Measurements from ENCODE around the gene CDC42. TPM values are rescaled to one million over a fixed set of nuclear protein-coding genes. Genes with fewer than 3 reads are reported as not detected.
A peak's percentile ranks its signal among the peaks of the same experiment; 100 is the strongest.

CDC42 gene
- total and polyA plus RNA-seq, 2 experiments from 2014 or later: 119 to 184 TPM

- TF ChIP-seq, protein P1, sequence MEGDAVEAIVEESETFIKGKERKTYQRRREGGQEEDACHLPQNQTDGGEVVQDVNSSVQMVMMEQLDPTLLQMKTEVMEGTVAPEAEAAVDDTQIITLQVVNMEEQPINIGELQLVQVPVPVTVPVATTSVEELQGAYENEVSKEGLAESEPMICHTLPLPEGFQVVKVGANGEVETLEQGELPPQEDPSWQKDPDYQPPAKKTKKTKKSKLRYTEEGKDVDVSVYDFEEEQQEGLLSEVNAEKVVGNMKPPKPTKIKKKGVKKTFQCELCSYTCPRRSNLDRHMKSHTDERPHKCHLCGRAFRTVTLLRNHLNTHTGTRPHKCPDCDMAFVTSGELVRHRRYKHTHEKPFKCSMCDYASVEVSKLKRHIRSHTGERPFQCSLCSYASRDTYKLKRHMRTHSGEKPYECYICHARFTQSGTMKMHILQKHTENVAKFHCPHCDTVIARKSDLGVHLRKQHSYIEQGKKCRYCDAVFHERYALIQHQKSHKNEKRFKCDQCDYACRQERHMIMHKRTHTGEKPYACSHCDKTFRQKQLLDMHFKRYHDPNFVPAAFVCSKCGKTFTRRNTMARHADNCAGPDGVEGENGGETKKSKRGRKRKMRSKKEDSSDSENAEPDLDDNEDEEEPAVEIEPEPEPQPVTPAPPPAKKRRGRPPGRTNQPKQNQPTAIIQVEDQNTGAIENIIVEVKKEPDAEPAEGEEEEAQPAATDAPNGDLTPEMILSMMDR (conservative IDR thresholded peaks at IDR 0.05; ENCODE audit: low read depth in 2 of 2): no peak
- TF ChIP-seq NANOG (IDR thresholded peaks at IDR 0.05; ENCODE audit: borderline replicate concordance) (no peak), POLR2AphosphoS5 (IDR thresholded peaks at IDR 0.05; ENCODE audit: low read depth) (no peak), STAT1 (IDR thresholded peaks at IDR 0.05; ENCODE audit: unreplicated experiment) (no peak), ZNF331 (CRISPR knock-in tag; IDR thresholded peaks at IDR 0.05; ENCODE audit: low read depth) (no peak), ZNF114 (CRISPR knock-in tag; IDR thresholded peaks at IDR 0.05) (no peak), JUNB (IDR thresholded peaks at IDR 0.05; ENCODE audit: unreplicated experiment) (no peak), CREB1 (CRISPR knock-in tag; IDR thresholded peaks at IDR 0.05; ENCODE audit: low read depth) (no peak), EZH2 (IDR thresholded peaks at IDR 0.05; ENCODE audit: low read depth, unreplicated experiment) (no peak)
- TF ChIP-seq, protein P2, sequence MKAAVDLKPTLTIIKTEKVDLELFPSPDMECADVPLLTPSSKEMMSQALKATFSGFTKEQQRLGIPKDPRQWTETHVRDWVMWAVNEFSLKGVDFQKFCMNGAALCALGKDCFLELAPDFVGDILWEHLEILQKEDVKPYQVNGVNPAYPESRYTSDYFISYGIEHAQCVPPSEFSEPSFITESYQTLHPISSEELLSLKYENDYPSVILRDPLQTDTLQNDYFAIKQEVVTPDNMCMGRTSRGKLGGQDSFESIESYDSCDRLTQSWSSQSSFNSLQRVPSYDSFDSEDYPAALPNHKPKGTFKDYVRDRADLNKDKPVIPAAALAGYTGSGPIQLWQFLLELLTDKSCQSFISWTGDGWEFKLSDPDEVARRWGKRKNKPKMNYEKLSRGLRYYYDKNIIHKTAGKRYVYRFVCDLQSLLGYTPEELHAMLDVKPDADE (IDR thresholded peaks at IDR 0.05): no peak
- TF ChIP-seq, protein P3, sequence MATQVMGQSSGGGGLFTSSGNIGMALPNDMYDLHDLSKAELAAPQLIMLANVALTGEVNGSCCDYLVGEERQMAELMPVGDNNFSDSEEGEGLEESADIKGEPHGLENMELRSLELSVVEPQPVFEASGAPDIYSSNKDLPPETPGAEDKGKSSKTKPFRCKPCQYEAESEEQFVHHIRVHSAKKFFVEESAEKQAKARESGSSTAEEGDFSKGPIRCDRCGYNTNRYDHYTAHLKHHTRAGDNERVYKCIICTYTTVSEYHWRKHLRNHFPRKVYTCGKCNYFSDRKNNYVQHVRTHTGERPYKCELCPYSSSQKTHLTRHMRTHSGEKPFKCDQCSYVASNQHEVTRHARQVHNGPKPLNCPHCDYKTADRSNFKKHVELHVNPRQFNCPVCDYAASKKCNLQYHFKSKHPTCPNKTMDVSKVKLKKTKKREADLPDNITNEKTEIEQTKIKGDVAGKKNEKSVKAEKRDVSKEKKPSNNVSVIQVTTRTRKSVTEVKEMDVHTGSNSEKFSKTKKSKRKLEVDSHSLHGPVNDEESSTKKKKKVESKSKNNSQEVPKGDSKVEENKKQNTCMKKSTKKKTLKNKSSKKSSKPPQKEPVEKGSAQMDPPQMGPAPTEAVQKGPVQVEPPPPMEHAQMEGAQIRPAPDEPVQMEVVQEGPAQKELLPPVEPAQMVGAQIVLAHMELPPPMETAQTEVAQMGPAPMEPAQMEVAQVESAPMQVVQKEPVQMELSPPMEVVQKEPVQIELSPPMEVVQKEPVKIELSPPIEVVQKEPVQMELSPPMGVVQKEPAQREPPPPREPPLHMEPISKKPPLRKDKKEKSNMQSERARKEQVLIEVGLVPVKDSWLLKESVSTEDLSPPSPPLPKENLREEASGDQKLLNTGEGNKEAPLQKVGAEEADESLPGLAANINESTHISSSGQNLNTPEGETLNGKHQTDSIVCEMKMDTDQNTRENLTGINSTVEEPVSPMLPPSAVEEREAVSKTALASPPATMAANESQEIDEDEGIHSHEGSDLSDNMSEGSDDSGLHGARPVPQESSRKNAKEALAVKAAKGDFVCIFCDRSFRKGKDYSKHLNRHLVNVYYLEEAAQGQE (IDR thresholded peaks at IDR 0.05; ENCODE audit: unreplicated experiment): no peak
Measured at GRCh38 chr1:22089134-22089571, 36.6 kb downstream of the CDC42 start (continued).

- H3K4me3 ChIP-seq: no peak overlapping the region
- Mint-ChIP-seq H3K27me3 (ENCODE audit: insufficient read depth, low read depth, poor library complexity) (no peaks in the 10 kb centered on the region), H3K36me3 (ENCODE audit: low read depth) (peaks cover 16% of the 10 kb centered on the region), H3K9me3 (no peaks in the 10 kb centered on the region), H3K4me1 (peaks cover 63% of the 10 kb centered on the region), H3K4me3 (peak overlapping the region; percentile 25), H3K27ac (peak overlapping the region; percentile 87)
- H3K27ac ChIP-seq (ENCODE audit: low read depth): peak overlapping the region; percentile 83
- no peak overlapping the region for H2AFZ ChIP-seq
- peak; percentile 80 for DNase-seq (ENCODE audit: low spot score)
- H3F3A ChIP-seq (replicated peaks; ENCODE audit: low read depth): no peaks in the 10 kb centered on the region
- no peaks in the 10 kb centered on the region for H4K20me1 ChIP-seq (replicated peaks; ENCODE audit: insufficient read depth)
- H3K36me3 ChIP-seq (ENCODE audit: insufficient read depth): no peaks in the 10 kb centered on the region; the same call in 1 of the 2 replicates
- no peaks in the 10 kb centered on the region for H3K9me2 ChIP-seq (ENCODE audit: insufficient read depth)
- H3K4me1 ChIP-seq (ENCODE audit: insufficient read depth): peaks cover 48% of the 10 kb centered on the region
- H3K27me3 ChIP-seq (ENCODE audit: insufficient read depth): no peaks in the 10 kb centered on the region
- H3K4me2 ChIP-seq: peak overlapping the region; percentile 17
- peaks cover 75% of the 10 kb centered on the region for H3K79me2 ChIP-seq (replicated peaks; ENCODE audit: insufficient read depth)
- ATAC-seq: peak; percentile 82
- TF ChIP-seq EZH2phosphoT487 (IDR thresholded peaks at IDR 0.05; ENCODE audit: unreplicated experiment): no peak
- no peak for TF ChIP-seq EZH2 (IDR thresholded peaks at IDR 0.05; ENCODE audit: low read depth, unreplicated experiment)
- no peak for TF ChIP-seq CREB1 (CRISPR knock-in tag; IDR thresholded peaks at IDR 0.05; ENCODE audit: low read depth)
- no peak for TF ChIP-seq POLR2AphosphoS5 (IDR thresholded peaks at IDR 0.05; ENCODE audit: low read depth)
- no peak for TF ChIP-seq NANOG (IDR thresholded peaks at IDR 0.05; ENCODE audit: borderline replicate concordance)
- TF ChIP-seq JUNB (IDR thresholded peaks at IDR 0.05; ENCODE audit: unreplicated experiment): no peak
- no peak for TF ChIP-seq ZNF331 (CRISPR knock-in tag; IDR thresholded peaks at IDR 0.05; ENCODE audit: low read depth)
- TF ChIP-seq, protein P2 (IDR thresholded peaks at IDR 0.05): no peak
- TF ChIP-seq, protein P1 (conservative IDR thresholded peaks at IDR 0.05; ENCODE audit: low read depth in 2 of 2): no peak
- TF ChIP-seq, protein P3 (IDR thresholded peaks at IDR 0.05; ENCODE audit: unreplicated experiment): no peak
- no peak for TF ChIP-seq ZNF114 (CRISPR knock-in tag; IDR thresholded peaks at IDR 0.05)
Measured at GRCh38 chr1:22089787-22090186, 37.3 kb downstream of the CDC42 start.
